CD4-positive, alpha-beta T cell (primary cell): ENCODE results near the gene RHNO1. TPM values are rescaled to one million over a fixed set of nuclear protein-coding genes. Genes with fewer than 3 reads are reported as not detected.

Source experiments
- ATAC-seq: fragments of 200-7000 bp; cut with Tn5 transposase; one replicate; pipeline ENCODE4 v1.10.0; 2022; ENCODE audit warnings: mild to moderate bottlenecking; ENCODE audit not compliant: poor library complexity
- CTCF ChIA-PET: fragments of 350-600 bp; sonication (Branson Sonifier 250); formaldehyde crosslinking; loops from one replicate; lab custom pipeline; 2021; ENCODE audit warnings: antibody characterized with exemption, inconsistent platforms; lab: Charles Lee
- POLR2A ChIA-PET: fragments of 350-600 bp; sonication (Branson Sonifier 250); formaldehyde crosslinking; loops from one replicate; lab custom pipeline; 2021; ENCODE audit warnings: antibody characterized with exemption, inconsistent platforms; lab: Charles Lee
- DNase-seq, 14 experiments: peaks; one replicate each; pipeline ENCODE4 v3.0.0-alpha.2; 2013 to 2020; ENCODE audit warnings: mixed read lengths in 2 of 14
- H3K27ac ChIP-seq, 2 donors: one replicate each; pipeline versions ENCODE4 v1.5.1 to v1.7.0; 2013; ENCODE audit warnings: low read length in 2 of 2, low read depth in 1 of 2, mild to moderate bottlenecking in 1 of 2
- H3K27me3 ChIP-seq, 2 experiments: 1 replicate in 1 of 2; 2 replicates in 1 of 2; pipeline versions ENCODE4 v1.6.1 to v1.7.0; 2013; ENCODE audit warnings: low read length in 2 of 2, control low read depth in 1 of 2, mild to moderate bottlenecking in 1 of 2, moderate library complexity in 1 of 2; ENCODE audit not compliant: insufficient read depth in 2 of 2, control insufficient read depth in 1 of 2
- H3K36me3 ChIP-seq: one replicate; pipeline ENCODE4 v1.6.1; 2013; ENCODE audit warnings: low read length, control low read depth; ENCODE audit not compliant: insufficient read depth
- H3K4me1 ChIP-seq: one replicate; pipeline ENCODE4 v1.6.1; 2013; ENCODE audit warnings: low read length, control low read depth; ENCODE audit not compliant: insufficient read depth
- H3K4me3 ChIP-seq: one replicate; pipeline ENCODE4 v1.5.1; 2013; ENCODE audit warnings: mild to moderate bottlenecking, low read length, moderate library complexity
- H3K9me3 ChIP-seq, 2 experiments: 1 replicate in 1 of 2; 2 replicates in 1 of 2; pipeline versions ENCODE4 v1.6.1 to v1.7.0; 2013; ENCODE audit warnings: low read length in 2 of 2, mild to moderate bottlenecking in 2 of 2, control low read depth in 1 of 2, moderate library complexity in 1 of 2; ENCODE audit not compliant: control insufficient read depth in 1 of 2, insufficient read depth in 1 of 2
- H3K27ac Mint-ChIP-seq: one replicate; pipeline ENCODE4 v1.8.0; 2020; ENCODE audit warnings: mixed read lengths
- H3K27me3 Mint-ChIP-seq: one replicate; pipeline ENCODE4 v1.8.0; 2021; ENCODE audit warnings: mixed read lengths
- H3K36me3 Mint-ChIP-seq: one replicate; pipeline ENCODE4 v1.8.0; 2021; ENCODE audit warnings: low read depth, mixed read lengths
- H3K4me1 Mint-ChIP-seq: one replicate; pipeline ENCODE4 v1.8.0; 2021; ENCODE audit warnings: low read depth, mixed read lengths
- H3K4me3 Mint-ChIP-seq: one replicate; pipeline ENCODE4 v1.8.0; 2020; ENCODE audit warnings: mild to moderate bottlenecking, mixed read lengths
- H3K9me3 Mint-ChIP-seq: one replicate; pipeline ENCODE4 v1.8.0; 2020; ENCODE audit warnings: mixed read lengths
- CTCF ChIP-seq: fragments of 200-600 bp; IDR thresholded peaks from one replicate; pipeline ENCODE4 v1.8.0; 2022; ENCODE audit warnings: antibody characterized with exemption, mild to moderate bottlenecking
- intact Hi-C, 2 experiments: fragments of 100-400 bp; cut with DNase I in 1 of 2; cut with micrococcal nuclease in 1 of 2; formaldehyde crosslinking; loops; one replicate each; pipeline versions ENCODE4 v1.15.1 to v1.9.0; 2023 to 2025; cut with DNase I, micrococcal nuclease
- total RNA-seq, 174 experiments: library from RNA in 2 of 174; stranded (reverse) in 2 of 174; gene quantifications; one replicate each; pipeline ENCODE4 v1.2.3 and lab custom pipeline; 2021 to 2026

Gene RHNO1
- total RNA-seq, 2 experiments from 2014 or later = 26.5 to 31.3 TPM

GRCh38 chr12:2857576-2857975 lies 19.4 kb upstream of the RHNO1 start:
- Mint-ChIP-seq H3K27me3 (no peaks in the 10 kb centered on the region), H3K36me3 (peaks cover 15% of the 10 kb centered on the region), H3K4me1 (no peaks in the 10 kb centered on the region), H3K4me3 (no peak overlapping the region), H3K9me3 (no peaks in the 10 kb centered on the region), H3K27ac (no peak overlapping the region)
- Histone ChIP-seq H3K4me3 (no peak overlapping the region), H3K4me1 (peaks cover 2% of the 10 kb centered on the region), H3K9me3 (no peaks in the 10 kb centered on the region), H3K36me3 (peaks cover 23% of the 10 kb centered on the region), H3K27me3 (no peaks in the 10 kb centered on the region), H3K27ac (no peak overlapping the region)
- DNase-seq = no peak
- TF ChIP-seq CTCF = no peak
- CTCF ChIA-PET = no interaction called here
- intact Hi-C loops = loop anchor here in 1 of 2 experiments (10.0 kb wide), 1 partner anchor 417 kb away; no protein-coding TSS in a partner anchor
- POLR2A ChIA-PET = interaction anchor here (0.6 kb wide), 1 partner anchor 10 kb away, joined by 3 read pairs; no protein-coding TSS in a partner anchor
- no peak for ATAC-seq

GRCh38 chr12:2858334-2858733 lies 18.7 kb upstream of the RHNO1 start:
- no peak overlapping the region for H3K4me3 ChIP-seq
- H3K27me3 ChIP-seq = no peaks in the 10 kb centered on the region
- intact Hi-C loops = loop anchor here in 1 of 2 experiments (10.0 kb wide), 1 partner anchor 416 kb away; no protein-coding TSS in a partner anchor
- peaks cover 15% of the 10 kb centered on the region for H3K36me3 Mint-ChIP-seq
- H3K27me3 Mint-ChIP-seq = no peaks in the 10 kb centered on the region
- ChIA-PET CTCF (no interaction called here), POLR2A (no interaction called here)
- H3K9me3 ChIP-seq = no peaks in the 10 kb centered on the region
- H3K27ac ChIP-seq = no peak overlapping the region
- no peaks in the 10 kb centered on the region for H3K9me3 Mint-ChIP-seq
- no peak overlapping the region for H3K4me3 Mint-ChIP-seq
- ATAC-seq (no peak), DNase-seq (no peak)
- H3K4me1 ChIP-seq = peaks cover 2% of the 10 kb centered on the region
- peaks cover 23% of the 10 kb centered on the region for H3K36me3 ChIP-seq
- no peak overlapping the region for H3K27ac Mint-ChIP-seq
- no peak for TF ChIP-seq CTCF
- H3K4me1 Mint-ChIP-seq = no peaks in the 10 kb centered on the region

GRCh38 chr12:2858944-2859421 lies 18.0 kb upstream of the RHNO1 start:
- Histone ChIP-seq H3K27ac (no peak overlapping the region), H3K27me3 (no peaks in the 10 kb centered on the region), H3K9me3 (no peaks in the 10 kb centered on the region), H3K4me1 (no peaks in the 10 kb centered on the region), H3K36me3 (peaks cover 23% of the 10 kb centered on the region), H3K4me3 (no peak overlapping the region)
- H3K4me3 Mint-ChIP-seq = no peak overlapping the region
- intact Hi-C loops = loop anchor here in 1 of 2 experiments (10.0 kb wide), 1 partner anchor 416 kb away; no protein-coding TSS in a partner anchor
- POLR2A ChIA-PET = no interaction called here
- CTCF ChIA-PET = no interaction called here
- H3K9me3 Mint-ChIP-seq = no peaks in the 10 kb centered on the region
- TF ChIP-seq CTCF = no peak
- H3K27ac Mint-ChIP-seq = no peak overlapping the region
- no peaks in the 10 kb centered on the region for H3K4me1 Mint-ChIP-seq
- peaks cover 11% of the 10 kb centered on the region for H3K36me3 Mint-ChIP-seq
- no peak for ATAC-seq
- H3K27me3 Mint-ChIP-seq = no peaks in the 10 kb centered on the region
- no peak for DNase-seq
